Right lobe of liver (tissue), 6 donors: Measurements from ENCODE around the gene NCLN. TPM values are rescaled to one million over a fixed set of nuclear protein-coding genes. Genes with fewer than 3 reads are reported as not detected.
A peak's percentile ranks its signal among the peaks of the same experiment; 100 is the strongest.

Experiments used
- ATAC-seq, 4 donors: fragments of 200-7000 bp; cut with Tn5 transposase; one replicate each; pipeline ENCODE4 v1.9.1; 2020; ENCODE audit warnings: mild to moderate bottlenecking in 4 of 4, moderate library complexity in 4 of 4
- DNase-seq, 3 donors: peaks; one replicate each; pipeline ENCODE4 v3.0.0-alpha.2; 2020
- H3K27ac ChIP-seq, 3 donors: fragments of 200-600 bp; one replicate each; pipeline ENCODE4 v1.8.0; 2022
- H3K27me3 ChIP-seq, 2 donors: fragments of 200-600 bp; one replicate each; pipeline ENCODE4 v1.8.0; 2022
- H3K36me3 ChIP-seq, 4 donors: fragments of 200-600 bp; sonication (generic) in 1 of 4; one replicate each; pipeline versions ENCODE4 v1.5.1 to v1.8.0; 2017 to 2022; ENCODE audit warnings: control low read depth in 1 of 4
- H3K4me1 ChIP-seq, 4 donors: fragments of 200-600 bp; sonication (generic) in 1 of 4; one replicate each; pipeline versions ENCODE4 v1.5.1 to v1.8.0; 2017 to 2022; ENCODE audit warnings: control low read depth in 1 of 4
- H3K4me3 ChIP-seq, 3 donors: fragments of 200-600 bp; one replicate each; pipeline ENCODE4 v1.8.0; 2022
- H3K9me3 ChIP-seq, 4 donors: fragments of 200-600 bp; sonication (generic) in 1 of 4; one replicate each; pipeline versions ENCODE4 v1.5.1 to v1.8.0; 2017 to 2022; ENCODE audit warnings: control low read depth in 1 of 4
- POLR2A ChIP-seq: fragments of 450-650 bp; IDR thresholded peaks from one replicate; pipeline ENCODE4 v1.6.1; 2017; ENCODE audit warnings: antibody characterized with exemption, mild to moderate bottlenecking
- WGBS: methylation state at CpG from one replicate; pipeline ENCODE4 v1.1.6; 2018; ENCODE audit warnings: low coverage, low lambda C conversion rate; ENCODE audit not compliant: insufficient coverage; ENCODE audit errors: missing lambda C conversion rate; 5-methylcytosine and 5-hydroxymethylcytosine counted together
- intact Hi-C, 2 donors: fragments of 100-400 bp; cut with DNase I; formaldehyde crosslinking; loops; one replicate each; pipeline versions ENCODE4 v1.11.2 to v1.14.1; 2022
- total RNA-seq, 6 experiments: library from RNA; depleted of rRNA in 2 of 6; stranded (reverse); fragments of >200 nt in 2 of 6; fragmentation: NEBNext Ultra II Directional in 3 of 6; extraction: Animal tissue kit (Norgen Biotek cat#: 25700) in 3 of 6; gene quantifications; one replicate each; pipeline versions ENCODE4 v1.1.0 to v1.2.4, GENCODE V29; 2016 to 2023
- TF ChIP-seq, protein P1 (sequence below), 4 donors: fragments of 200-600 bp in 3 of 4; fragments of 450-650 bp in 1 of 4; IDR thresholded peaks; one replicate each; pipeline versions ENCODE4 v1.5.1 to v1.8.0; 2016 to 2022; ENCODE audit warnings: antibody characterized with exemption in 4 of 4, mild to moderate bottlenecking in 2 of 4
- donor health status: DM: no; HTN: yes; CAD: no.
- donor health status: DM: no; HTN: no; CAD: no.
- donor health status: DM: no; HTN: no; CAD: no.
- donor health status: DM: no; HTN: yes; CAD: no.
- donor health status: DM: no; HTN: yes; CAD: no.

Gene NCLN
- total RNA-seq, 6 experiments from 2014 or later, result 32.0 to 59.9 (median 40.4) TPM

DNA sequence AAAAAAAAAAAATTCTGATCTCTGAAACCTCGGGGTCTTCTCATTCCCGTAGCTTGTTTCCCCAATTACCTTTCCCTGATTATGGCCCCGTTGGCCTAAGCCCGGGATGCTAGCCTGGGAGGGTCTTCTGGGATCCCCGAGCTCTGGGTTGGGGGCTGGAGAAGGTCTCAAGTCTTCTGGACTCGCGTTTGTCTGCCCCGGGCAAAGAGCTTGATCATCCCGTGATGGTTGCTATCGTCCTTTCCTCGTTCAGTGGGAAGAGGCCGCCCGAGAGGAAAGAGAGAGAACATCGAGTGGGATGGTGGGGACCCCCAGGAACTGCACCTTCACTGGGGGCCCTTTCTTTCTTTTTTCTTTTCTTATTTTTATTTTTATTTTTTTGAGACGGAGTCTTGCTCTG is 47.5 kb upstream of the NCLN start:
- H3K4me3 ChIP-seq, result no peak overlapping the region
- 74% methylated on average over 14 of the region's 15 CpGs for WGBS
- TF ChIP-seq POLR2A, result no peak
- TF ChIP-seq, protein P1, sequence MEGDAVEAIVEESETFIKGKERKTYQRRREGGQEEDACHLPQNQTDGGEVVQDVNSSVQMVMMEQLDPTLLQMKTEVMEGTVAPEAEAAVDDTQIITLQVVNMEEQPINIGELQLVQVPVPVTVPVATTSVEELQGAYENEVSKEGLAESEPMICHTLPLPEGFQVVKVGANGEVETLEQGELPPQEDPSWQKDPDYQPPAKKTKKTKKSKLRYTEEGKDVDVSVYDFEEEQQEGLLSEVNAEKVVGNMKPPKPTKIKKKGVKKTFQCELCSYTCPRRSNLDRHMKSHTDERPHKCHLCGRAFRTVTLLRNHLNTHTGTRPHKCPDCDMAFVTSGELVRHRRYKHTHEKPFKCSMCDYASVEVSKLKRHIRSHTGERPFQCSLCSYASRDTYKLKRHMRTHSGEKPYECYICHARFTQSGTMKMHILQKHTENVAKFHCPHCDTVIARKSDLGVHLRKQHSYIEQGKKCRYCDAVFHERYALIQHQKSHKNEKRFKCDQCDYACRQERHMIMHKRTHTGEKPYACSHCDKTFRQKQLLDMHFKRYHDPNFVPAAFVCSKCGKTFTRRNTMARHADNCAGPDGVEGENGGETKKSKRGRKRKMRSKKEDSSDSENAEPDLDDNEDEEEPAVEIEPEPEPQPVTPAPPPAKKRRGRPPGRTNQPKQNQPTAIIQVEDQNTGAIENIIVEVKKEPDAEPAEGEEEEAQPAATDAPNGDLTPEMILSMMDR (IDR thresholded peaks at IDR 0.05), result no peak
- H3K27me3 ChIP-seq, result no peaks in the 10 kb centered on the region
- DNase-seq (no peak), ATAC-seq (no peak)
- no peaks in the 10 kb centered on the region for H3K4me1 ChIP-seq
- H3K36me3 ChIP-seq, result no peaks in the 10 kb centered on the region
- H3K9me3 ChIP-seq, result no peaks in the 10 kb centered on the region
- intact Hi-C loops, result no loop called here
- H3K27ac ChIP-seq, result no peak overlapping the region

DNA sequence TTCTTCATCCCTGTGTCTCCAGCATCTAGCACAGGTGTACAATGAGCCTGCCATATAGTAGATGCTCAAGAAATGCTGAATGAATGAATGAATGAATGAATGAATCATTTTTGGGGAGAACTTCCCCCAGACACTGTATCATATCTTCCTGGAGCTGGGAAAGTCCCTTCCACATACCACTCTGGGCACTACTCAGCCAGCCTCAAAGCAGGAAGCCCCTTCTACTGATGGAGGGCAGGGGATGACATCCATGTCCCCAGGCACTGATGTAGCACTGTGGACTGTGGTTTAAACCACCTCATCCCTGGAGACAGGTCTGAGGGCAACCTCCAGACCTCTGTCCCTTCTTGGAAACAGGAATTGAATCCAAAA is 45.1 kb upstream of the NCLN start:
- no peak overlapping the region for H3K4me3 ChIP-seq
- no peaks in the 10 kb centered on the region for H3K36me3 ChIP-seq
- DNase-seq (no peak), ATAC-seq (no peak)
- peak overlapping the region in 1 of 3 donors; percentile 77 for H3K27ac ChIP-seq
- H3K9me3 ChIP-seq, result no peaks in the 10 kb centered on the region
- no peaks in the 10 kb centered on the region for H3K4me1 ChIP-seq
- intact Hi-C loops, result no loop called here
- no peaks in the 10 kb centered on the region for H3K27me3 ChIP-seq
- TF ChIP-seq, protein P1 (IDR thresholded peaks at IDR 0.05), result no peak
- TF ChIP-seq POLR2A, result no peak

DNA sequence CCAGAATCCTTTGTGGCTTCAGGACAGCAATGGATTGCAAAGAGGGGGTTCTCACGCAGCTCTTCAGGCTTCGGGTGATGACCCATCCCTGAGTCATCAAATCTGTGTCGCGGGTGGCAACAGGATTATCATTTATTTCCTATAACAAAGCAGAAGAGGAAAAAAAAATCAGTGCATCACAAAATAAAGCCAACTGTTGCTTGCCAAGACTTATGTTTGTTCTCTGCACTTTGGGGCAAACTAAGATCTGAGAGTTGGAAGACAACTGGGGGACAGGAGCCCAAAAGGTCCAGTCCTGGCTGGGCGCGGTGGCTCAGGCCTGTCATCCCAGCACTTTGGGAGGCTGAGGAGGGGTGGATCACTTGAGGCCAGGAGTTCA is 43.4 kb upstream of the NCLN start:
- intact Hi-C loops, result no loop called here
- no peak for TF ChIP-seq POLR2A
- TF ChIP-seq, protein P1 (IDR thresholded peaks at IDR 0.05), result no peak
- Histone ChIP-seq H3K27ac (peak overlapping the region in 2 of 3 donors; percentile 52 to 77), H3K9me3 (no peaks in the 10 kb centered on the region), H3K4me1 (no peaks in the 10 kb centered on the region), H3K36me3 (no peaks in the 10 kb centered on the region), H3K27me3 (no peaks in the 10 kb centered on the region), H3K4me3 (no peak overlapping the region)
- WGBS, result 31% methylated on average over 2 of the region's 6 CpGs
- DNase-seq (no peak), ATAC-seq (peak; percentile 43 to 54 (median 47))

DNA sequence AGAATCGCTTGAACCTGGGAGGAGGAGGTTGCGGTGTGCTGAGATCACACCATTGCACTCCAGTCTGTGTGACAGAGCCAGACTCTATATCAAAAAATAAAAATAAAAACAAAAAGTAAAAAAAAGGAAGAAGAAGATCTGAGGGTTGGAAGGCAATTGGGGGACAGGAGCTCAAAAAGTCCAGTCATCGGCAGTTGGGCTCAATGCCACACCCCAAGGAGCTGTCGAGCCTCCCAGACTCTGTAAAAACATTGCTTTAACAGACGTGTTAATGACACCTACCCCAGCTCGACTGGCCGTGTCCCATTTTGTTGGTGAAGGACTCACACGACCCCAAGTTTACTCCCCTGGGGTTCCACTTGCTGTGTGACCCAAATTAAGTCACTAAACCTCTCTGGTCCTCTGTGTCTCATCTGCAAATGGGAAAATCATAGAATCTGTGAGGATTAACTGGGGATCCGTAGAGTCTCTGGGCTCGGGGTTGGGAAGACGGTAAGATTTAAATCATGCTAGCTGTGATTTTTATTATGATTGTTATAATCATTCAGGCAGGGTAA is 42.9 kb upstream of the NCLN start:
- DNase-seq (no peak), ATAC-seq (no peak)
- H3K9me3 ChIP-seq, result no peaks in the 10 kb centered on the region
- TF ChIP-seq POLR2A, result no peak
- TF ChIP-seq, protein P1 (IDR thresholded peaks at IDR 0.05), result no peak
- intact Hi-C loops, result no loop called here
- 67% methylated on average over 8 of the region's 11 CpGs for WGBS
- H3K27ac ChIP-seq, result peak overlapping the region in 1 of 3 donors; percentile 77
- no peak overlapping the region for H3K4me3 ChIP-seq
- no peaks in the 10 kb centered on the region for H3K4me1 ChIP-seq
- no peaks in the 10 kb centered on the region for H3K36me3 ChIP-seq
- H3K27me3 ChIP-seq, result no peaks in the 10 kb centered on the region
